ENCODE data around the gene SPACA7.

GRCh38 chr13:112332727-112333126 is 43.4 kb upstream of the SPACA7 start:
- TF ChIP-seq, protein P1, sequence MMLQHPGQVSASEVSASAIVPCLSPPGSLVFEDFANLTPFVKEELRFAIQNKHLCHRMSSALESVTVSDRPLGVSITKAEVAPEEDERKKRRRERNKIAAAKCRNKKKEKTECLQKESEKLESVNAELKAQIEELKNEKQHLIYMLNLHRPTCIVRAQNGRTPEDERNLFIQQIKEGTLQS (IDR thresholded peaks at IDR 0.05; ENCODE audit: borderline replicate concordance, extremely low read depth, low read depth, low read length), result no peak
- TF ChIP-seq, protein P2, sequence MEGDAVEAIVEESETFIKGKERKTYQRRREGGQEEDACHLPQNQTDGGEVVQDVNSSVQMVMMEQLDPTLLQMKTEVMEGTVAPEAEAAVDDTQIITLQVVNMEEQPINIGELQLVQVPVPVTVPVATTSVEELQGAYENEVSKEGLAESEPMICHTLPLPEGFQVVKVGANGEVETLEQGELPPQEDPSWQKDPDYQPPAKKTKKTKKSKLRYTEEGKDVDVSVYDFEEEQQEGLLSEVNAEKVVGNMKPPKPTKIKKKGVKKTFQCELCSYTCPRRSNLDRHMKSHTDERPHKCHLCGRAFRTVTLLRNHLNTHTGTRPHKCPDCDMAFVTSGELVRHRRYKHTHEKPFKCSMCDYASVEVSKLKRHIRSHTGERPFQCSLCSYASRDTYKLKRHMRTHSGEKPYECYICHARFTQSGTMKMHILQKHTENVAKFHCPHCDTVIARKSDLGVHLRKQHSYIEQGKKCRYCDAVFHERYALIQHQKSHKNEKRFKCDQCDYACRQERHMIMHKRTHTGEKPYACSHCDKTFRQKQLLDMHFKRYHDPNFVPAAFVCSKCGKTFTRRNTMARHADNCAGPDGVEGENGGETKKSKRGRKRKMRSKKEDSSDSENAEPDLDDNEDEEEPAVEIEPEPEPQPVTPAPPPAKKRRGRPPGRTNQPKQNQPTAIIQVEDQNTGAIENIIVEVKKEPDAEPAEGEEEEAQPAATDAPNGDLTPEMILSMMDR (IDR thresholded peaks at IDR 0.05 in 2 of 3, conservative IDR thresholded peaks at IDR 0.05 in 1 of 3; ENCODE audit: control insufficient read depth in 2 of 3, extremely low read depth in 1 of 3, insufficient read depth in 1 of 3, low read depth in 3 of 3, low read length in 3 of 3), result no peak
- TF ChIP-seq ETV6 (conservative IDR thresholded peaks at IDR 0.05 in 1 of 2, IDR thresholded peaks at IDR 0.05 in 1 of 2; ENCODE audit: borderline replicate concordance in 1 of 2, low read depth in 1 of 2), result no peak
